NCI-H146 (cell line): ENCODE data around the gene SGSM1.
"Not testable (repeated sequence)": the region's sequence is repeated elsewhere in the genome, so short reads cannot be mapped to it uniquely, and the experiment has no call there.

ENCODE experiments used
- DNase-seq: peaks from one replicate; lab custom pipeline; 2025; lab: John Stamatoyannopoulos, UW

The SGSM1 gene

GRCh38 chr22:24837517-24837916 is 31.5 kb downstream of the SGSM1 start:
- DNase-seq = not testable (repeated sequence)

- no peak for DNase-seq
These were observed 35.2 kb downstream of the SGSM1 start for GRCh38 chr22:24841261-24841660.

- DNase-seq = no peak
These were observed 37.0 kb downstream of the SGSM1 start for GRCh38 chr22:24843048-24843447.

- DNase-seq = no peak
These were observed 39.3 kb downstream of the SGSM1 start for GRCh38 chr22:24845041-24845898.

GRCh38 chr22:24847490-24847889 is 41.5 kb downstream of the SGSM1 start:
- no peak for DNase-seq

- no peak for DNase-seq
These were observed 42.7 kb downstream of the SGSM1 start for GRCh38 chr22:24848559-24849168.

- DNase-seq = no peak
These were observed 49.8 kb downstream of the SGSM1 start for GRCh38 chr22:24855794-24856193.

- DNase-seq = no peak
These were observed 51.6 kb downstream of the SGSM1 start for GRCh38 chr22:24857576-24857975.

- no peak for DNase-seq
These were observed 53.6 kb downstream of the SGSM1 start for GRCh38 chr22:24859587-24859986.

GRCh38 chr22:24865508-24865907 is 59.5 kb downstream of the SGSM1 start:
- DNase-seq = no peak

- no peak for DNase-seq
These were observed 61.5 kb downstream of the SGSM1 start for GRCh38 chr22:24867323-24868022.

- DNase-seq = no peak
These were observed 63.0 kb downstream of the SGSM1 start for GRCh38 chr22:24868979-24869378.

GRCh38 chr22:24871611-24872205 is 65.7 kb downstream of the SGSM1 start:
- DNase-seq = no peak

GRCh38 chr22:24873226-24873625 is 67.2 kb downstream of the SGSM1 start:
- no peak for DNase-seq

- no peak for DNase-seq
These were observed 70.0 kb downstream of the SGSM1 start for GRCh38 chr22:24875862-24876506.

GRCh38 chr22:24876700-24877099 is 70.7 kb downstream of the SGSM1 start:
- no peak for DNase-seq

GRCh38 chr22:24878969-24879368 is 73.0 kb downstream of the SGSM1 start:
- no peak for DNase-seq

GRCh38 chr22:24883432-24883831 is 77.4 kb downstream of the SGSM1 start:
- no peak for DNase-seq

- no peak for DNase-seq
These were observed 81.2 kb downstream of the SGSM1 start for GRCh38 chr22:24887260-24887659.

GRCh38 chr22:24893341-24894070 is 87.5 kb downstream of the SGSM1 start:
- no peak for DNase-seq

GRCh38 chr22:24894220-24894975 is 88.4 kb downstream of the SGSM1 start:
- peak; percentile 80 for DNase-seq
